HFFc6 (cell line): ENCODE data around the gene NUDT6. TPM values are rescaled to one million over a fixed set of nuclear protein-coding genes. Genes with fewer than 3 reads are reported as not detected.
"Not testable (repeated sequence)": the region's sequence is repeated elsewhere in the genome, so short reads cannot be mapped to it uniquely, and the experiment has no call there.

Experiments used
- DNase-seq: peaks from one replicate; pipeline ENCODE4 v3.0.0-alpha.2; 2018
- H3K27ac Mint-ChIP-seq: 2 replicates; pipeline ENCODE4 v1.8.0; 2020; ENCODE audit warnings: mild to moderate bottlenecking, mixed read lengths
- H3K27me3 Mint-ChIP-seq: 2 replicates; pipeline ENCODE4 v1.8.0; 2021; ENCODE audit warnings: mild to moderate bottlenecking, moderate library complexity, mixed read lengths; ENCODE audit not compliant: insufficient read depth
- H3K36me3 Mint-ChIP-seq: 2 replicates; pipeline ENCODE4 v1.8.0; 2021; ENCODE audit warnings: low read depth, mixed read lengths
- H3K4me1 Mint-ChIP-seq: 2 replicates; pipeline ENCODE4 v1.8.0; 2020; ENCODE audit warnings: low read depth, mixed read lengths
- H3K4me3 Mint-ChIP-seq: 2 replicates; pipeline ENCODE4 v1.8.0; 2020; ENCODE audit warnings: mild to moderate bottlenecking, moderate library complexity, mixed read lengths
- H3K9me3 Mint-ChIP-seq: 2 replicates; pipeline ENCODE4 v1.8.0; 2020; ENCODE audit warnings: mild to moderate bottlenecking, mixed read lengths
- CTCF ChIP-seq: fragments of 200-600 bp; sonication (generic); IDR thresholded peaks from 2 replicates; pipeline ENCODE4 v1.5.0; 2021; ENCODE audit warnings: antibody characterized with exemption, mild to moderate bottlenecking
- total RNA-seq, 6 experiments: library from RNA; stranded (reverse); fragmentation: NEBNext Ultra II Directional; extraction: Animal tissue kit (Norgen Biotek cat#: 25700); gene quantifications; 2 replicates in 1 of 6; 3 replicates in 5 of 6; pipeline ENCODE4 v1.2.3, GENCODE V29; 2021

NUDT6 gene
- total RNA-seq, 6 experiments from 2014 or later: 1.9 to 4.4 (median 3.5) TPM

- H3K9me3 Mint-ChIP-seq: no peaks in the 10 kb centered on the region
- no peak for TF ChIP-seq CTCF
- DNase-seq: no peak
- H3K4me1 Mint-ChIP-seq: no peaks in the 10 kb centered on the region
- H3K27ac Mint-ChIP-seq: no peak overlapping the region
- H3K27me3 Mint-ChIP-seq: peaks cover 2% of the 10 kb centered on the region; the same call in 1 of the 2 replicates
- peaks cover 38% of the 10 kb centered on the region for H3K36me3 Mint-ChIP-seq
- H3K4me3 Mint-ChIP-seq: no peak overlapping the region
Measured at GRCh38 chr4:122952028-122952427, 29.6 kb upstream of the NUDT6 start.

GRCh38 chr4:122948671-122949070 is 26.3 kb upstream of the NUDT6 start:
- no peak overlapping the region for H3K4me3 Mint-ChIP-seq
- no peak for TF ChIP-seq CTCF
- no peak for DNase-seq
- no peak overlapping the region for H3K27ac Mint-ChIP-seq
- no peaks in the 10 kb centered on the region for H3K27me3 Mint-ChIP-seq
- H3K9me3 Mint-ChIP-seq: no peaks in the 10 kb centered on the region
- no peaks in the 10 kb centered on the region for H3K4me1 Mint-ChIP-seq
- H3K36me3 Mint-ChIP-seq: peaks cover 45% of the 10 kb centered on the region

GRCh38 chr4:122946142-122946541 is 23.7 kb upstream of the NUDT6 start:
- no peak for TF ChIP-seq CTCF
- H3K9me3 Mint-ChIP-seq: no peaks in the 10 kb centered on the region
- H3K27ac Mint-ChIP-seq: peak overlapping the region; percentile 13; the same call in 1 of the 2 replicates
- H3K4me3 Mint-ChIP-seq: no peak overlapping the region
- no peaks in the 10 kb centered on the region for H3K27me3 Mint-ChIP-seq
- no peak for DNase-seq
- no peaks in the 10 kb centered on the region for H3K4me1 Mint-ChIP-seq
- peaks cover 37% of the 10 kb centered on the region for H3K36me3 Mint-ChIP-seq

- not testable (repeated sequence) for H3K27me3 Mint-ChIP-seq, DNase-seq, H3K27ac Mint-ChIP-seq, H3K9me3 Mint-ChIP-seq, H3K4me1 Mint-ChIP-seq, H3K4me3 Mint-ChIP-seq
- peaks cover 32% of the 10 kb centered on the region for H3K36me3 Mint-ChIP-seq
Measured at GRCh38 chr4:122945136-122945535, 22.7 kb upstream of the NUDT6 start.

- Mint-ChIP-seq H3K4me1 (no peaks in the 10 kb centered on the region), H3K9me3 (no peaks in the 10 kb centered on the region), H3K27me3 (no peaks in the 10 kb centered on the region), H3K4me3 (no peak overlapping the region), H3K27ac (no peak overlapping the region), H3K36me3 (no peaks in the 10 kb centered on the region)
- TF ChIP-seq CTCF: no peak
- DNase-seq: no peak
Measured at GRCh38 chr4:122932763-122933162, 10.4 kb upstream of the NUDT6 start.

- no peak for DNase-seq
- no peak overlapping the region for H3K27ac Mint-ChIP-seq
- H3K9me3 Mint-ChIP-seq: no peaks in the 10 kb centered on the region
- TF ChIP-seq CTCF: peak; percentile 90
- no peak overlapping the region for H3K4me3 Mint-ChIP-seq
- H3K4me1 Mint-ChIP-seq: no peaks in the 10 kb centered on the region; the same call in 1 of the 2 replicates
- no peaks in the 10 kb centered on the region for H3K27me3 Mint-ChIP-seq
- H3K36me3 Mint-ChIP-seq: no peaks in the 10 kb centered on the region
Measured at GRCh38 chr4:122930862-122931261, 8.5 kb upstream of the NUDT6 start.
